GM12878 (cell line): ENCODE results near the gene DMD. TPM values are rescaled to one million over a fixed set of nuclear protein-coding genes. Genes with fewer than 3 reads are reported as not detected.

Source experiments
- ATAC-seq: fragments of 200-7000 bp; cut with Tn5 transposase; 3 replicates; pipeline ENCODE4 v1.9.1; 2020; ENCODE audit warnings: mild to moderate bottlenecking, moderate library complexity
- BruUV-seq: library from RNA; stranded (reverse); fragments of 400-500 nt; replicated peaks from 2 replicates; lab custom pipeline; 2021; lab: Mats Ljungman, UMichigan
- CTCF ChIA-PET: fragments of 300-600 bp; sonication (Branson Sonifier 250); formaldehyde crosslinking; extraction: SDS; loops from one replicate; lab custom pipeline; 2021; ENCODE audit warnings: inconsistent platforms; lab: Yijun Ruan, JAX
- POLR2A ChIA-PET: fragments of 350-600 bp; formaldehyde crosslinking; extraction: SDS; loops from one replicate; lab custom pipeline; 2021; ENCODE audit warnings: inconsistent platforms; lab: Charles Lee
- RAD21 ChIA-PET: fragments of 300-600 bp; sonication (Branson Sonifier 250); formaldehyde crosslinking; loops from one replicate; lab custom pipeline; 2023; ENCODE audit warnings: antibody characterized with exemption; ENCODE audit not compliant: unreplicated experiment; lab: Charles Lee
- SMC1A ChIA-PET: fragments of 300-600 bp; sonication (Branson Sonifier 250); formaldehyde crosslinking; loops from one replicate; lab custom pipeline; 2023; ENCODE audit not compliant: unreplicated experiment, uncharacterized antibody; lab: Charles Lee
- DNase-seq: peaks from one replicate; pipeline ENCODE4 v3.0.0-alpha.2; 2011; ENCODE audit warnings: low read depth, low spot score
- FAIRE-seq: peaks from 3 replicates; lab custom pipeline; 2011; peaks lifted over from hg19 to GRCh38; lab: Jason Lieb, UNC
- H2AFZ ChIP-seq: 2 replicates; pipeline ENCODE4 v1.6.0; 2011; ENCODE audit warnings: low read depth, low read length, control low read depth; ENCODE audit not compliant: control insufficient read depth
- H3K27ac ChIP-seq: 2 replicates; pipeline ENCODE4 v1.5.1; 2011; ENCODE audit warnings: control low read depth; ENCODE audit not compliant: control insufficient read depth, insufficient read depth
- H3K27me3 ChIP-seq, 2 experiments: replicated peaks in 1 of 2; 2 replicates each; pipeline versions ENCODE4 v1.6.0 to v1.6.1; 2011; ENCODE audit warnings: low read length in 1 of 2; ENCODE audit not compliant: control insufficient read depth in 2 of 2, insufficient read depth in 2 of 2
- H3K36me3 ChIP-seq, 2 experiments: 2 replicates each; pipeline ENCODE4 v1.5.1; 2011; ENCODE audit warnings: low read length in 1 of 2; ENCODE audit not compliant: control insufficient read depth in 2 of 2, insufficient read depth in 2 of 2
- H3K4me1 ChIP-seq: 2 replicates; pipeline ENCODE4 v1.6.1; 2011; ENCODE audit warnings: mild to moderate bottlenecking, low read length, moderate library complexity, mixed read lengths; ENCODE audit not compliant: control insufficient read depth, insufficient read depth
- H3K4me2 ChIP-seq: 2 replicates; pipeline ENCODE4 v1.6.0; 2011; ENCODE audit warnings: control low read depth; ENCODE audit not compliant: control insufficient read depth, insufficient read depth
- H3K4me3 ChIP-seq: fragments of 200-600 bp; sonication (generic); 2 replicates; pipeline ENCODE4 v1.5.1; 2016
- H3K79me2 ChIP-seq: 2 replicates; pipeline ENCODE4 v1.6.0; 2011; ENCODE audit warnings: low read length; ENCODE audit not compliant: control insufficient read depth, insufficient read depth
- H3K9ac ChIP-seq: 2 replicates; pipeline ENCODE4 v1.8.0; 2011; ENCODE audit warnings: low read length, control low read depth, mixed read lengths; ENCODE audit not compliant: control insufficient read depth, insufficient read depth
- H3K9me3 ChIP-seq: replicated peaks from 3 replicates; pipeline ENCODE4 v1.5.1; 2011; ENCODE audit warnings: mild to moderate bottlenecking, low read length; ENCODE audit not compliant: control insufficient read depth, insufficient read depth
- H4K20me1 ChIP-seq: 2 replicates; pipeline ENCODE4 v1.6.0; 2011; ENCODE audit not compliant: control insufficient read depth, insufficient read depth
- ATF3 ChIP-seq: IDR thresholded peaks from 2 replicates; pipeline ENCODE4 v1.6.1; 2011; ENCODE audit warnings: low read depth, mild to moderate bottlenecking, low read length, moderate library complexity, borderline replicate concordance; ENCODE audit errors: extremely low read depth
- BRCA1 ChIP-seq: IDR thresholded peaks from 2 replicates; pipeline ENCODE4 v1.6.1; 2011; ENCODE audit warnings: low read depth, low read length, improper control_type of control experiment
- CHD1 ChIP-seq: IDR thresholded peaks from 2 replicates; pipeline ENCODE4 v1.6.1; 2012; ENCODE audit warnings: low read depth, low read length, improper control_type of control experiment
- CTCF ChIP-seq, 3 experiments: IDR thresholded peaks in 2 of 3; conservative IDR thresholded peaks in 1 of 3; 2 replicates each; pipeline ENCODE4 v1.5.1; 2011; ENCODE audit warnings: low read depth in 3 of 3, low read length in 3 of 3, mild to moderate bottlenecking in 3 of 3, control low read depth in 2 of 3, moderate library complexity in 2 of 3, inconsistent platforms in 1 of 3, mixed read lengths in 1 of 3; ENCODE audit not compliant: control insufficient read depth in 2 of 3, insufficient read depth in 1 of 3; ENCODE audit errors: extremely low read depth in 1 of 3
- EED ChIP-seq: sonication (generic); IDR thresholded peaks from 2 replicates; pipeline ENCODE4 v1.6.1; 2016; ENCODE audit warnings: antibody characterized with exemption, low read depth
- FOXM1 ChIP-seq: IDR thresholded peaks from 2 replicates; pipeline ENCODE4 v1.6.1; 2012; ENCODE audit warnings: low read depth, mild to moderate bottlenecking, inconsistent platforms, low read length, moderate library complexity
- IRF3 ChIP-seq: fragments of 450-650 bp; IDR thresholded peaks from 2 replicates; pipeline ENCODE4 v1.6.1; 2014; ENCODE audit warnings: mild to moderate bottlenecking
- KDM1A ChIP-seq: fragments of 200-600 bp; sonication (generic); IDR thresholded peaks from 2 replicates; pipeline ENCODE4 v1.6.1; 2016; ENCODE audit warnings: borderline replicate concordance
- NRF1 ChIP-seq: conservative IDR thresholded peaks from 2 replicates; pipeline ENCODE4 v1.6.1; 2011; ENCODE audit warnings: mild to moderate bottlenecking, low read depth, low read length, improper control_type of control experiment
- RAD51 ChIP-seq: fragments of 450-650 bp; IDR thresholded peaks from 2 replicates; pipeline ENCODE4 v1.6.1; 2016; ENCODE audit warnings: moderate library complexity, mild to moderate bottlenecking, inconsistent platforms
- RBBP5 ChIP-seq: fragments of 200-600 bp; sonication (generic); conservative IDR thresholded peaks from 2 replicates; pipeline ENCODE4 v1.6.1; 2016
- TBL1XR1 ChIP-seq: IDR thresholded peaks from 2 replicates; pipeline ENCODE4 v1.6.1; 2012; ENCODE audit warnings: low read depth, low read length, improper control_type of control experiment
- TCF3 ChIP-seq: IDR thresholded peaks from 2 replicates; pipeline ENCODE4 v1.6.1; 2012; ENCODE audit warnings: low read depth, mild to moderate bottlenecking, low read length, borderline replicate concordance; ENCODE audit not compliant: insufficient read depth
- USF2 ChIP-seq: IDR thresholded peaks from 2 replicates; pipeline ENCODE4 v1.6.1; 2011; ENCODE audit warnings: low read depth, low read length, improper control_type of control experiment, borderline replicate concordance
- ZBED1 ChIP-seq: IDR thresholded peaks from 2 replicates; pipeline ENCODE4 v1.6.1; 2016; ENCODE audit warnings: borderline replicate concordance
- ZBTB40 ChIP-seq: fragments of 450-650 bp; IDR thresholded peaks from 2 replicates; pipeline ENCODE4 v1.6.1; 2016; ENCODE audit warnings: mild to moderate bottlenecking, moderate library complexity, borderline replicate concordance
- WGBS: methylation state at CpG from one replicate; pipeline ENCODE4 v1.1.6; 2016; ENCODE audit warnings: low lambda C conversion rate; ENCODE audit not compliant: insufficient replicate concordance, insufficient coverage; ENCODE audit errors: missing lambda C conversion rate; 5-methylcytosine and 5-hydroxymethylcytosine counted together
- in situ Hi-C: fragments of 300-500 bp; cut with MboI; formaldehyde crosslinking; loops from 9 replicates; pipeline ENCODE4 v1.14.3; 2018; ENCODE audit warnings: mixed read lengths
- intact Hi-C: fragments of 100-400 bp; cut with micrococcal nuclease; formaldehyde crosslinking; loops from one replicate; pipeline ENCODE4 v1.14.2; 2022; ENCODE audit not compliant: unreplicated experiment
- polyA plus RNA-seq, 11 experiments: library from polyadenylated mRNA; depleted of rRNA in 4 of 11; unstranded in 6 of 11; stranded (reverse) in 5 of 11; fragments of >200 nt; fragmentation: Nextera tagmentation in 4 of 11; fragmentation: Illumina TruSeq in 1 of 11; extraction: Ambion mirVana in 4 of 11; extraction: Trizol in 1 of 11; gene quantifications; 1 replicate in 1 of 11; 2 replicates in 10 of 11; pipeline versions ENCODE4 v1.2.1 to v1.2.3, GENCODE V29; 2011 to 2016; ENCODE audit warnings: inconsistent platforms in 2 of 11, missing spikeins in 2 of 11, low read depth in 1 of 11
- total RNA-seq, 4 experiments: library from RNA; depleted of rRNA in 3 of 4; stranded (reverse); fragments of >200 nt in 3 of 4; fragmentation: Illumina TruSeq in 1 of 4; extraction: Trizol in 1 of 4; gene quantifications; 2 replicates each; pipeline versions ENCODE4 v1.2.1 to v1.2.3, GENCODE V29; 2013 to 2021

Gene DMD
- total and polyA plus RNA-seq, 10 of the 15 experiments (the other 5 are each of a cell fraction or from before 2014, with no cell fraction given) = 1.4 to 24.3 (median 4.3) TPM

- BruUV-seq = no TSS peak
- POLR2A ChIA-PET = no interaction called here
- in situ Hi-C loops = loop anchor here (10.0 kb wide), 1 partner anchor 198 kb away; no protein-coding TSS in a partner anchor
- no peak for TF ChIP-seq RAD51
- TF ChIP-seq IRF3 = no peak
- no peak for TF ChIP-seq ATF3
- TF ChIP-seq USF2 = no peak
- no peak for TF ChIP-seq TCF3
- no peak for TF ChIP-seq NRF1
- TF ChIP-seq TBL1XR1 = no peak
- no peak for TF ChIP-seq FOXM1
- no peak for TF ChIP-seq CHD1
- TF ChIP-seq ZBED1 = no peak
- TF ChIP-seq CTCF (IDR thresholded peaks at IDR 0.05 in 2 of 3, conservative IDR thresholded peaks at IDR 0.05 in 1 of 3; ENCODE audit: control insufficient read depth in 2 of 3, extremely low read depth in 1 of 3, insufficient read depth in 1 of 3, low read depth in 3 of 3, low read length in 3 of 3) = no peak
- TF ChIP-seq ZBTB40 = no peak
- no peak for TF ChIP-seq EED
- no peak for TF ChIP-seq KDM1A
- no peak for TF ChIP-seq RBBP5
- TF ChIP-seq BRCA1 = no peak
Observed at GRCh38 chrX:31217084-31217483, 1994.3 kb downstream of the DMD start.

More at GRCh38 chrX:31217084-31217483, 1994.3 kb downstream of the DMD start:
- ChIA-PET CTCF (interaction anchor here (1.0 to 8.9 kb wide), 6 partner anchors 9 to 177 kb away, joined by 3 to 187 read pairs (median 3); no protein-coding TSS in a partner anchor), SMC1A (interaction anchor here (1.0 to 11.8 kb wide), 9 partner anchors 14 to 441 kb away, joined by 3 to 213 read pairs (median 38); no protein-coding TSS in a partner anchor), RAD21 (interaction anchor here (1.0 to 6.5 kb wide), 5 partner anchors 12 to 179 kb away, joined by 3 to 113 read pairs (median 5); no protein-coding TSS in a partner anchor)
- H3K27me3 ChIP-seq = no peaks in the 10 kb centered on the region
- no peaks in the 10 kb centered on the region; the same call in 2 of the 3 replicates for H3K9me3 ChIP-seq
- intact Hi-C loops = loop anchor here (5.0 kb wide), 1 partner anchor 120 kb away; no protein-coding TSS in a partner anchor
- no peak overlapping the region for H3K4me3 ChIP-seq
- H4K20me1 ChIP-seq = no peaks in the 10 kb centered on the region
- no peak overlapping the region for H2AFZ ChIP-seq
- ATAC-seq (peak; percentile 28), DNase-seq (no peak), FAIRE-seq (no peak)
- H3K4me2 ChIP-seq = no peak overlapping the region
- 2% methylated on average over 2 of the region's 2 CpGs for WGBS
- no peaks in the 10 kb centered on the region for H3K4me1 ChIP-seq
- no peaks in the 10 kb centered on the region for H3K36me3 ChIP-seq
- no peak overlapping the region for H3K27ac ChIP-seq
- H3K79me2 ChIP-seq = no peaks in the 10 kb centered on the region
- no peak overlapping the region for H3K9ac ChIP-seq
